Fibroblast of peridontal ligament (primary cell): ENCODE data around the gene COX7A1.
A peak's percentile ranks its signal among the peaks of the same experiment; 100 is the strongest.
"Not testable (repeated sequence)": the region's sequence is repeated elsewhere in the genome, so short reads cannot be mapped to it uniquely, and the experiment has no call there.

Experiments
- DNase-seq: peaks from one replicate; pipeline ENCODE4 v3.0.0-alpha.2; 2010; ENCODE audit errors: extremely low read depth

Gene COX7A1

DNA sequence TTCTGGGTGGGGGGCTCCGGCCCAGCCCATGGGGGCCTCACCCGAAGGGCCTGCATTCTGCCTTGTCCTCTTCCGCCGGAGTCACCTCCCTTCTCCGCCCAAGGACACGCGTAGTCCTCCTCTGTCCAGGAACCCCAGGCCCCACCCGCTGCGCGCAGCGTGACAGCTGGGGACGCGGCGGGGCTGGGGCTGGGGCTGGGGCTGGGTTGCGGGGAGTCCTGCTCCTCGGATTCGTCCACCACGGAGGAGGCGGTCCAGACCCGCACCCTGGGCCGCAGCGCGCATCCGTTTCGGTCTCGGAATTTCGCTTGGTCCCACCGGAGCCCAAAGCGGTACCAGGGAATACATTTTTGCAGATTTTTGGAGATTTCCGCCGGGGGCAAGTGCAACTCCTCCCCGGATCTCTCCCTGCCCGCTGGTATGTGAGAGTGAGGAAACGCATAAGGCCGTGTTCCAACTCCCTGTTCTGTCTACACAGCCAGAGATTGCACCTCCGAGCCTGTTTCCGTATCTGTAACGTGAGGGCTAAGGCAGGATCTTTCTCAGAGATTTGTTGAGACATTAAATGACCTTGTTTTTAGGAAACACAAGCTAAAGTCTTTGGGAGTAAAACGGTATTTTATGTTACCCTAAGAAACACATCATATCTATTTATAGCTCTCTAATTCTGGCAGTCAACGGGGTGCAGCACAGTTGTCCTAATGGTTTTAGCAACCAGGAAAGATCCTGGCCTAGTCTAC lies at the start of gene COX7A1:
Gene COX7A1, minus strand, starts transcription at position 96 of the 740 bp plus-strand sequence. Its CDS starts 40 bp downstream, at position 56.
- peak; percentile 57 for DNase-seq

DNA sequence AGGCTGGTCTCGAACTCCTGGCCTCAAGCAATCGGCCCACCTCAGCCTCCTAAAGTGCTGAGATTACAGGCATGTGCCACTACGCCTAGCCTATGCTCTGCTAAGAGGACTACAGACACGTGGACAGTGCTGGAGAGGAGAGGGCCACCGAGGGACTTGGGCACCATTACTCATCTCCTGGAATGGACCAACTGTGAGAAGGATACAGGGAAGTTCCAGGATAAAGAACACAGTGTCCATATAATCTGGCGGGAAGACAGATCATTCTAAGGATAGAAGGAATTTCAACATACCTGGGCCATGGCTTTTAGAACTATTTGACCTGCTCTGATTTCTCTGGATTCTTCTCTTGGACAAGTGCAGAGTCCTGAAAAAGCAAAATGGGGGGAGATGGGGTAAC lies 49.4 kb upstream of the COX7A1 start:
- DNase-seq = no peak

DNA sequence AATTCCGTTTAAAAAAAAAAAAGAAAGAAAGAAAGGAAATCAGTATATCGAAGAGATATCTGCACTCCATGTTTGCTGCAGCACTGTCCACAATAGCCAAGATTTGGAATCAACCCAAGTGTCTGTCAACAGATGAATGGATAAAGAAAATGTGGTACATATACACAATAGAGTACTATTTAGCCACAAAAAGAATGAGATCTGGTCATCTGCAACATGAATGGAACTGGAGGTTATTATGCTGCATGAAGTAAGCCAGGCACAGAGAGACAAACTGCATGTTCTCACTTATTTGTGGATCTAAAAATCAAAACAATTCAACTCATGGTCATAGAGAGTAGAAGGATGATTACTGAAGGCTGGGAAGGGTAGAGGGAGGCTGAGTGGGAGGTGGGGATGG lies 45.9 kb upstream of the COX7A1 start:
- no peak for DNase-seq

DNA sequence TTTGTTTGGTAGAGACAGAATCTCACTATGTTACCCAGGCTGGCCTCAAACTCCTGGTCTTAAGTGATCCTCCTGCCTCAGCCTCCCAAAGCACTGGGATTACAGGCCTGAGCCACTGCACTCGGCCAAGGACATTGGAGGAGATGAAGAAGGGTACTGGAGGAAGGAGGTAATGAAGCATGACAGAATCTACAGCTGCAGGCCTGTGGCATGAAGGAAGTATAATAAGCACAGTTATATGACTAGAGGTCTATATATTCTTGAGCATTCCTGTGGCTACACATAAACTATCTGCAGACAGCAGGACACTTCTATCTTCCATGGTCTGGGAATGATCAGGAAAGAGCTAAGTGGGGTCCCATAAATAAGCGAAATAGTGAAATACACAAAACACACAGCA lies 44.0 kb upstream of the COX7A1 start:
- DNase-seq = no peak

- DNase-seq = not testable (repeated sequence)
Observed at GRCh38 chr19:36186722-36187121, 34.5 kb upstream of the COX7A1 start.

GRCh38 chr19:36183245-36183628 lies 31.0 kb upstream of the COX7A1 start:
- no peak for DNase-seq

- no peak for DNase-seq
Observed at GRCh38 chr19:36182612-36183244, 30.5 kb upstream of the COX7A1 start.

DNA sequence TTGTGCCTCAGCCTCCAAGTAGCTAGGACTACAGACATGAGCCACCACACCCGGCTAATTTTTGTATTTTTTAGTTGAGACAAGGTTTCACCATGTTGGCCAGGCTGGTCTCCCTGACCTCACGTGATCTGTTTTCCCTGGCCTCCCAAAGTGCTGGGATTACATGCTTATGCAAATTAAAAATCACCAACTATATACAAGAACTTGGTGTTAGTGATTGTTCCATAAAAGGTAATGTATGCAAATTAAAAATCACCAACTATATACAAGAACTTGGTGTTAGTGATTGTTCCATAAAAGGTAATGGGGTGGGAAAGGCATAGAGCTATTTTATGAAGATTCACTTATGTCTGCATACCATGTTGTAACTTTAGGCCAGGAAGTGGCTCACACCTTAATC lies 26.8 kb upstream of the COX7A1 start:
- not testable (repeated sequence) for DNase-seq

- peak; percentile 13 for DNase-seq
Observed at GRCh38 chr19:36173846-36174245, 21.6 kb upstream of the COX7A1 start.

DNA sequence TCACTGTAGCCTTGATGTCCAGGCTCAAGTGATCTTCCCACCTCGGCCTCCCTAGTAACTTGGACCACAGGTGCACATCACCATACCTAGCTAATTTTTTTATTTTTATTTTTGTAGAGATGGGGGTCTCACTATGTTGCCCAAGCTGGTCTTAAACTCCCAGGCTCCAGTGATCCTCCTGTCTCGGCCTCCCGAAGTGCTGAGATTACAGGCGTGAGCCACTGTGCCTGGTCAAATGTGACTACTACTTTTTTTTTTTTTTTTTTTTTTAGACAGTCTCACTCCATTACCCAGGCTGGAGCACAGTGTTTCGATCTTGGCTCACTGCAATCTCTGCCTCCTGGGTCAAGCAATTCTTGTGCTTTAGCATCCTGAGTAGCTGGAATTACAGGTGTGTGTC lies 20.6 kb upstream of the COX7A1 start:
- no peak for DNase-seq

GRCh38 chr19:36169084-36169760 lies 17.0 kb upstream of the COX7A1 start:
- DNase-seq = no peak

DNA sequence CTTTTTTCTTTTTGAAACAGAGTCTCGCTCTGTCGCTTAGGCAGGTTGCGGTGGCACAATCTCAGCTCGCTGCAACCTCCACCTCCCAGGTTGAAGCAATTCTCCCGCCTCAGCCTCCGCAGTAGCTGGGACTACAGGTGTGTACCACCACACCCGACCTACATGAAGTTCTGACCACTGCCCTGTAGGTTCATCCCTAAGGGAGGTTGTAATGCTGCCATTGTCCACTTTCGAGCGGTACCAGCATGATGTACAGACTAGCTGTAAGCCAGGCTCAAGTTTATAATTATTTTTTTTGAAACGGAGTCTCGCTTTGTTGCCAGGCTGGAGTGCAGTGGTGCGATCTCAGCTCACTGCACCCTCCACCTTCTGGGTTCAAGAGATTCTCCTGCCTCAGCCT lies 11.6 kb upstream of the COX7A1 start:
- DNase-seq = no peak

DNA sequence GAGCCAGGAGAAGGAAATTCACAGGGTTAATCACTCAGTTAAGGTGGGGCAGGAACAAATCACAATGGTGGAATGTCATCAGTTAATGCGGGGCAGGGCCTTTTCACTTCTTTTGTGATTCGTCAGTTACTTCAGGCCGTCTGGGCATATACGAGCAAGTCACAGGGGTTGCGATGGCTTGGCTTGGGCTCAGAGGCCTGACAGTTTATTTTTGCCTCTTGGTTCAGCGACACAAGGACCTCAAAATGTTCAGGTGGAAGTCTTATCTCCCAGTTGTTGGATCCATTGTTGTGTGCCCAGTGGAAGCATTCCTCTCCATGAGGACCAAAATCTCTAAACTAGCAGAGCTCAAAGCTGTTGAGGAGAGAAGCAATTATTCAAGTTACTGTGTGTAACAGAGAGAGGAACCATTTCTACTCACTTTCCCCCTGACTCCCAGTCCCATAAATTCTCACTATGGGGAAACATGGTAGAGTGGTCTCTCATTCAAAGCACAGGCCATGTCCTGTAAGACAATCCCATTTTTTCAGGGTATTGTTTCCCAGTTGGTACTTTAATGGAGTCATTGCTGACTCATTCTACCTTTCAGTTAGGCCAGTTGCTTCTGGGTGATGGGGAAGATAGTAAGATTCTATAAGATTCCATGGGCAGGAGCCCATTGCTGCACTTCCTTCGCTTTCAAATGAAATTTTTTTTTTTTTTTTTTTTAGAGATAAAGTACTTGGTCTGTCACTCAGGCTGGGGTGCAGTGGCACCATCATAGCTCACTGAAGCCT lies 8.8 kb upstream of the COX7A1 start:
- DNase-seq = no peak

GRCh38 chr19:36153126-36153525 lies 879 bp upstream of the COX7A1 start:
- no peak for DNase-seq

- DNase-seq = peak; percentile 3
Observed at GRCh38 chr19:36152019-36152351, 262 bp downstream of the COX7A1 start.

DNA sequence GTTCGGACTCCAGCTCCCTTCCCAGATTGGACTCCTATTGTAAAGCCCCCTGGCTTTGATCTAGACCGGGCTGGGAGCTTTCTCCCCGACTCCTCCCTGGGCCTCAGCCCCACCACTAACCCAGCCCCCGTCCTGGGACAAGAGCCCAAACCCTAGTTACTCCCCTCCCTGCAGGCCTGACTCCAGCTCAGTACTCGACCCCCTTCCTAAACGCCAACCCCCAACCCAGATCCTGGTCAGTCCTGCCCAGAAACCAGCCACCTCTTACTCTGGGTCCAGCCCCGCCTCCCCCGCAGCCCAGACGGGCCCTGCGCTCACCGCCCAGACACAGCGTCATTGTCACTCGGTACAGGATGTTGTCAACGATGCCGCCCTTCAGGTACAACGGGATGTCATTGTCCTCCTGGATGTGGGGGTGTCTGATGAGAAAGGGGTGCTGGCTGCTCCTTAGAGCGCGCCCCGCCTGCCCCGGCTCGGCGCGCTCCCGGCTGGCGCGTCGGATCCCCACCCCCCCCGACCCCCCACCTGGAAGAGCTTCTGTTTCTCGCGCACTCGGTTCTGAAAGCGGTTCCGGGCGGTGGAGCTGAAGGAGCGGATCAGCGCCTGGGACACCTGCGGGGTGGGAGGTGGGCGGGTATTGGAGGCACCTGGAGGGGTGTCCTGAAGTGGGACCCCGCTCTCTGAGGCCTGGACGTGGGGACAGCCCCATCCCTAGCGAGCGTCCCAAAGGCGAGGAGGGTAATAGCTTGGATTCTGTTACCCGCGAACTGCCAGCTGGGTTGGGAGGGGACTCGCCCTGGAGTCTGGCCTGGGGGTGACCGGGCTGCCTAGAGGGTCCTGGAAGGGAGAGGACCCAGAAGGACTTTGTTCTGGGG lies 866 bp downstream of the COX7A1 start:
- peak; percentile 10 for DNase-seq

GRCh38 chr19:36150586-36150985 lies 1.7 kb downstream of the COX7A1 start:
- no peak for DNase-seq

DNA sequence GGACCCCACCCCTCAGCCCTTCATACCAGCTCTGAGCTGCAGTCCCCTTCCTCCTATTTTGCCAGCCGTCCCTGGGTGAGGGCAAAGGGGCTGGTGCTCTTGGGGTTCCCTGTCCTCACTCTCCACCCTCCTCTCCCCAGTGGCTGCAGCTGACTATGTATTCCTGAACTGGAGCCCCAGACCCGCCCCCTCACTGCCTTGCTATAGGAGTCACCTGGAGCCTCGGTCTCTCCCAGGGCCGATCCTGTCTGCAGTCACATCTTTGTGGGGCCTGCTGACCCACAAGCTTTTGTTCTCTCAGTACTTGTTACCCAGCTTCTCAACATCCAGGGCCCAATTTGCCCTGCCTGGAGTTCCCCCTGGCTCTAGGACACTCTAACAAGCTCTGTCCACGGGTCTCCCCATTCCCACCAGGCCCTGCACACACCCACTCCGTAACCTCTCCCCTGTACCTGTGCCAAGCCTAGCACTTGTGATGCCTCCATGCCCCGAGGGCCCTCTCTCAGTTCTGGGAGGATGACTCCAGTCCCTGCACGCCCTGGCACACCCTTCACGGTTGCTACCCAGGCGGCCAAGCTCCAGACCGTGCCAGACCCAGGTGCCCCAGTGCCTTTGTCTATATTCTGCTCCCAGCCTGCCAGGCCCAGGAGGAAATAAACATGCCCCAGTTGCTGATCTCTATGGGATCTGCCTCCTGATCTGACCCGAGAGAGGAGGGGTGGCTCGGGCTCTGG lies 2.4 kb downstream of the COX7A1 start:
- DNase-seq = no peak

DNA sequence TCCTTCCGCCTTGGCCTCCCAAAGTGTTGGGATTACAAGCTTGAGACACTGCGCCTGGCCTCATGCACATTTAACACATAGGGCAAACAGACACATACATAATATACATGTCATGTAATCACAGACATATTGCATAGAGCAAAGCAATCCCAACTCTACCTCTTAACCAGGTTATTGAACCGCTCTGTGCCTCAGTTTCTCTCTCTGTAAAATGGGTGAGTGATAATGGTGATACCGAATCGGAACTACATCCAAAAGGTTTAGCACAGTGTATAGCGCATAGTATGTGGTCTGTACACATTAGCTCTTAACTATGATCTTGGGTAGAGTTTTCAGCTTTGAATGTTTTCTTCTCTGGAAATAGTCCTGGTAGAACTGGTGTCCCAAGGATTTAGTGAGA lies 7.6 kb downstream of the COX7A1 start:
- no peak for DNase-seq

- no peak for DNase-seq
Observed at GRCh38 chr19:36142496-36142895, 9.8 kb downstream of the COX7A1 start.

DNA sequence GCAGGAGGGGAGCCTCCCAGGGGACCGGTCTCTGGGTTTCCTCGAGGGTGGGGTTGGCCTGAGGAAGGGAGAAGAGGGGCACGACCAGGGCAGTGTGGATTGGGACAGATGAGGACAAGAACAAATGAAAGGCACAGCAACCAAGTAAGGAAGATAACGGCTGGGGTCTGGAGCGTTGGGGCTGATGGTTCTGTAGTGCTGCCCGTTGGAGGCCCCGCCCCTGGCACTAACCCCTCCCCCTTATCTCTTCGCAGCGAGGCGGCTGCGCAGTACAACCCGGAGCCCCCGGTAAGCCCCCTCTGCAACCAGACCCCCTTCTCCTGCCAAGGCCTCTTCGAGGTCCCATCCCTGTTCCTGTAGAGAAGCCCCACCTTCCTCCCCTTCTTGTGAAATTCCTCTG lies 10.2 kb downstream of the COX7A1 start:
- no peak for DNase-seq
